Measurements from ENCODE around the gene ZNF622. TPM values are rescaled to one million over a fixed set of nuclear protein-coding genes. Genes with fewer than 3 reads are reported as not detected.
"Not testable (repeated sequence)": the region's sequence is repeated elsewhere in the genome, so short reads cannot be mapped to it uniquely, and the experiment has no call there.

ZNF622 gene
- total and polyA plus RNA-seq, 2 of the 13 experiments (the other 11 are each of a cell fraction or from before 2014, with no cell fraction given) = 12.1 to 44.7 TPM

- CTCF ChIA-PET (ENCODE audit: low intra/inter-chr PET ratio, low total read pairs) = no interaction called here
- no peaks in the 10 kb centered on the region; a peak in 2 of 5 replicates for H3K27me3 ChIP-seq (ENCODE audit: control insufficient read depth in 1 of 2, insufficient read depth in 2 of 2, low read length in 2 of 2)
- H3K27ac ChIP-seq (ENCODE audit: extremely low read length, insufficient read depth, low read length) = no peak overlapping the region
- intact Hi-C loops (cut with micrococcal nuclease; ENCODE audit: unreplicated experiment) = no loop called here
- no peaks in the 10 kb centered on the region for H4K20me1 ChIP-seq (ENCODE audit: insufficient read depth, low read length)
- H2AFZ ChIP-seq (ENCODE audit: low read length) = no peak overlapping the region
- no peaks in the 10 kb centered on the region for H3K79me2 ChIP-seq (ENCODE audit: insufficient read depth, low read length)
- no peaks in the 10 kb centered on the region for H3K36me3 ChIP-seq (replicated peaks in 1 of 2; ENCODE audit: control insufficient read depth in 1 of 2, insufficient read depth in 2 of 2, low read length in 2 of 2)
- no peaks in the 10 kb centered on the region for H3K4me1 ChIP-seq (ENCODE audit: insufficient read depth, low read length)
- FAIRE-seq (no peak), ATAC-seq (peak; percentile 61), DNase-seq (ENCODE audit: low spot score) (no peak)
- no peaks in the 10 kb centered on the region for H3K9me3 ChIP-seq (ENCODE audit: low read length)
- POLR2A ChIA-PET = no interaction called here
- in situ Hi-C loops (cut with HindIII; ENCODE audit: extremely low pct_ligation_motif_present, low pct_unique_long_range_greater_than_20kb) = no loop called here
- WGBS (ENCODE audit: low lambda C conversion rate) = 0% methylated on average over 1 of the region's 1 CpG
- H3K4me2 ChIP-seq (ENCODE audit: low read depth, low read length) = no peak overlapping the region
- TF ChIP-seq ZNF296 (CRISPR knock-in tag; conservative IDR thresholded peaks at IDR 0.05) (no peak), SPEN (CRISPR knock-in tag; IDR thresholded peaks at IDR 0.05; ENCODE audit: low read depth) (no peak), GTF3A (CRISPR knock-in tag; conservative IDR thresholded peaks at IDR 0.05) (no peak), MAFK (conservative IDR thresholded peaks at IDR 0.05 in 1 of 2, IDR thresholded peaks at IDR 0.05 in 1 of 2; ENCODE audit: low read length in 2 of 2) (peak; percentile 87 to 90), MAFF (IDR thresholded peaks at IDR 0.05; ENCODE audit: low read depth, low read length) (peak; percentile 88), ZHX1 (CRISPR knock-in tag; IDR thresholded peaks at IDR 0.05; ENCODE audit: low read depth) (no peak)
- no TSS peak for BruUV-seq (replicated peaks)
- H3K9ac ChIP-seq (ENCODE audit: insufficient read depth, low read depth, low read length) = no peak overlapping the region
- H3K4me3 ChIP-seq (replicated peaks in 1 of 3; ENCODE audit: insufficient read depth in 1 of 3, low read depth in 2 of 3, low read length in 3 of 3) = no peak overlapping the region
Observed at GRCh38 chr5:16437977-16438376, 27.6 kb downstream of the ZNF622 start.

GRCh38 chr5:16436065-16436682 lies 29.4 kb downstream of the ZNF622 start:
- BruUV-seq (replicated peaks); H3K9ac ChIP-seq (ENCODE audit: insufficient read depth, low read depth, low read length); H3K4me3 ChIP-seq (replicated peaks in 1 of 3; ENCODE audit: insufficient read depth in 1 of 3, low read depth in 2 of 3, low read length in 3 of 3); CTCF ChIA-PET (ENCODE audit: low intra/inter-chr PET ratio, low total read pairs); H2AFZ ChIP-seq (ENCODE audit: low read length); POLR2A ChIA-PET; H3K79me2 ChIP-seq (ENCODE audit: insufficient read depth, low read length); H3K27me3 ChIP-seq (ENCODE audit: control insufficient read depth in 1 of 2, insufficient read depth in 2 of 2, low read length in 2 of 2); H4K20me1 ChIP-seq (ENCODE audit: insufficient read depth, low read length); in situ Hi-C loops (cut with HindIII; ENCODE audit: extremely low pct_ligation_motif_present, low pct_unique_long_range_greater_than_20kb); DNase-seq (ENCODE audit: low spot score); H3K4me1 ChIP-seq (ENCODE audit: insufficient read depth, low read length); ATAC-seq; H3K9me3 ChIP-seq (ENCODE audit: low read length); H3K36me3 ChIP-seq (replicated peaks in 1 of 2; ENCODE audit: control insufficient read depth in 1 of 2, insufficient read depth in 2 of 2, low read length in 2 of 2); intact Hi-C loops (cut with micrococcal nuclease; ENCODE audit: unreplicated experiment); H3K4me2 ChIP-seq (ENCODE audit: low read depth, low read length); H3K27ac ChIP-seq (ENCODE audit: extremely low read length, insufficient read depth, low read length); FAIRE-seq: not testable (repeated sequence)
- WGBS (ENCODE audit: low lambda C conversion rate) = no CpG with 5 or more reads among the region's 28 CpGs

Data from HepG2 (cell line).